IMR-90 (cell line): ENCODE data around the gene ZSCAN18. TPM values are rescaled to one million over a fixed set of nuclear protein-coding genes. Genes with fewer than 3 reads are reported as not detected.

ENCODE experiments used
- ATAC-seq: fragments of 200-7000 bp; cut with Tn5 transposase; 2 replicates; pipeline ENCODE4 v1.9.1; 2020; ENCODE audit warnings: low read depth, mild to moderate bottlenecking, moderate library complexity
- BruUV-seq: library from RNA; stranded (reverse); fragments of 400-500 nt; replicated peaks from 2 replicates; lab custom pipeline; 2021; lab: Mats Ljungman, UMichigan
- CTCF ChIA-PET: fragments of 300-600 bp; formaldehyde crosslinking; extraction: SDS; loops from one replicate; lab custom pipeline; 2021; ENCODE audit warnings: antibody characterized with exemption; lab: Yijun Ruan, JAX
- POLR2A ChIA-PET: fragments of 300-600 bp; sonication (Branson Sonifier 250); formaldehyde crosslinking; loops from one replicate; lab custom pipeline; 2022; ENCODE audit warnings: antibody characterized with exemption; ENCODE audit not compliant: unreplicated experiment; lab: Charles Lee
- DNase-seq: peaks from one replicate; pipeline ENCODE4 v3.0.0; 2013
- H2AFZ ChIP-seq: replicated peaks from 2 replicates; pipeline ENCODE3; 2013; ENCODE audit warnings: low read length, mild to moderate bottlenecking; ENCODE audit not compliant: poor library complexity
- H2AK5ac ChIP-seq: 2 replicates; pipeline ENCODE4 v1.6.1; 2013; ENCODE audit warnings: low read depth, low read length, inconsistent platforms
- H2AK9ac ChIP-seq: replicated peaks from 2 replicates; pipeline ENCODE3; 2013; ENCODE audit warnings: mild to moderate bottlenecking, low read depth, low read length, moderate library complexity; ENCODE audit not compliant: poor library complexity
- H2BK120ac ChIP-seq: 2 replicates; pipeline ENCODE4 v1.6.1; 2013; ENCODE audit warnings: low read depth, low read length, inconsistent platforms
- H2BK15ac ChIP-seq: 3 replicates; pipeline ENCODE4 v1.6.1; 2013; ENCODE audit warnings: low read depth, low read length, inconsistent platforms
- H2BK20ac ChIP-seq: 2 replicates; pipeline ENCODE4 v1.6.1; 2013; ENCODE audit warnings: low read depth, mild to moderate bottlenecking, inconsistent platforms, low read length, moderate library complexity
- H2BK5ac ChIP-seq: 2 replicates; pipeline ENCODE4 v1.6.1; 2013; ENCODE audit warnings: mild to moderate bottlenecking, low read depth, low read length, inconsistent platforms; ENCODE audit not compliant: poor library complexity, severe bottlenecking
- H3K14ac ChIP-seq: replicated peaks from 2 replicates; pipeline ENCODE4 v1.6.1; 2013; ENCODE audit warnings: low read depth, low read length, inconsistent platforms
- H3K18ac ChIP-seq: 2 replicates; pipeline ENCODE4 v1.6.1; 2013; ENCODE audit warnings: low read depth, low read length, control low read depth
- H3K23ac ChIP-seq: 2 replicates; pipeline ENCODE4 v1.6.1; 2013; ENCODE audit warnings: low read depth, low read length, inconsistent platforms
- H3K27ac ChIP-seq: 2 replicates; pipeline ENCODE4 v1.5.1; 2013; ENCODE audit warnings: mild to moderate bottlenecking, control low read depth, low read length; ENCODE audit not compliant: insufficient read depth
- H3K27me3 ChIP-seq: 2 replicates; pipeline ENCODE4 v1.6.1; 2013; ENCODE audit warnings: low read length; ENCODE audit not compliant: control insufficient read depth, insufficient read depth
- H3K36me3 ChIP-seq: 2 replicates; pipeline ENCODE4 v1.6.1; 2013; ENCODE audit warnings: low read length, mixed read lengths; ENCODE audit not compliant: control insufficient read depth, insufficient read depth
- H3K4ac ChIP-seq: 2 replicates; pipeline ENCODE4 v1.6.1; 2013; ENCODE audit warnings: low read depth, low read length, inconsistent platforms
- H3K4me1 ChIP-seq: 2 replicates; pipeline ENCODE4 v1.6.1; 2013; ENCODE audit warnings: low read length, mixed read lengths; ENCODE audit not compliant: control insufficient read depth, insufficient read depth
- H3K4me2 ChIP-seq: 2 replicates; pipeline ENCODE4 v1.6.1; 2013; ENCODE audit warnings: low read depth, mild to moderate bottlenecking, control low read depth, low read length, moderate library complexity
- H3K4me3 ChIP-seq: 2 replicates; pipeline ENCODE4 v1.5.1; 2013; ENCODE audit warnings: low read depth, mild to moderate bottlenecking, control low read depth, low read length, moderate library complexity; ENCODE audit not compliant: insufficient read depth
- H3K56ac ChIP-seq: 2 replicates; pipeline ENCODE4 v1.6.1; 2013; ENCODE audit warnings: low read length, inconsistent platforms; ENCODE audit not compliant: insufficient read depth; ENCODE audit errors: extremely low read depth
- H3K79me1 ChIP-seq, 2 experiments: 2 replicates each; pipeline ENCODE4 v1.6.1; 2013; ENCODE audit warnings: low read length in 2 of 2, inconsistent platforms in 1 of 2, low read depth in 1 of 2
- H3K9ac ChIP-seq: 2 replicates; pipeline ENCODE4 v1.6.1; 2013; ENCODE audit warnings: low read depth, low read length, control low read depth
- H3K9me1 ChIP-seq: 2 replicates; pipeline ENCODE4 v1.6.1; 2013; ENCODE audit warnings: low read length, inconsistent platforms; ENCODE audit not compliant: insufficient read depth
- H3K9me3 ChIP-seq: 2 replicates; pipeline ENCODE4 v1.6.1; 2013; ENCODE audit warnings: low read length; ENCODE audit not compliant: control insufficient read depth, insufficient read depth
- H4K20me1 ChIP-seq: 2 replicates; pipeline ENCODE4 v1.6.1; 2013; ENCODE audit warnings: low read length, inconsistent platforms; ENCODE audit not compliant: insufficient read depth
- H4K5ac ChIP-seq: 2 replicates; pipeline ENCODE4 v1.6.1; 2013; ENCODE audit warnings: mild to moderate bottlenecking, low read depth, low read length, control low read depth
- H4K8ac ChIP-seq, 2 experiments: 2 replicates each; pipeline ENCODE4 v1.6.1; 2013; ENCODE audit warnings: low read depth in 2 of 2, low read length in 2 of 2, control low read depth in 1 of 2, inconsistent platforms in 1 of 2
- H4K91ac ChIP-seq: 2 replicates; pipeline ENCODE4 v1.6.1; 2013; ENCODE audit warnings: low read depth, low read length, inconsistent platforms; ENCODE audit not compliant: insufficient read depth
- BHLHE40 ChIP-seq: fragments of 150-350 bp; IDR thresholded peaks from 2 replicates; pipeline ENCODE4 v1.6.1; 2016; ENCODE audit warnings: mild to moderate bottlenecking, low read depth, low read length
- CEBPB ChIP-seq: IDR thresholded peaks from 2 replicates; pipeline ENCODE4 v1.6.1; 2012; ENCODE audit warnings: low read depth, low read length, improper control_type of control experiment
- CHD1 ChIP-seq: IDR thresholded peaks from 2 replicates; pipeline ENCODE4 v1.6.1; 2012; ENCODE audit warnings: low read depth, low read length, improper control_type of control experiment
- FOS ChIP-seq: fragments of 150-350 bp; IDR thresholded peaks from 2 replicates; pipeline ENCODE4 v1.6.1; 2016; ENCODE audit warnings: low read depth, low read length
- MAFK ChIP-seq: IDR thresholded peaks from 2 replicates; pipeline ENCODE4 v1.6.1; 2012; ENCODE audit warnings: low read depth, low read length, improper control_type of control experiment
- MAZ ChIP-seq: IDR thresholded peaks from 2 replicates; pipeline ENCODE4 v1.6.1; 2012; ENCODE audit warnings: low read depth, mild to moderate bottlenecking, low read length, improper control_type of control experiment, moderate library complexity, borderline replicate concordance
- MXI1 ChIP-seq: IDR thresholded peaks from 2 replicates; pipeline ENCODE4 v1.6.1; 2012; ENCODE audit warnings: low read depth, mild to moderate bottlenecking, low read length, moderate library complexity, borderline replicate concordance
- NFE2L2 ChIP-seq: fragments of 150-350 bp; IDR thresholded peaks from 2 replicates; pipeline ENCODE4 v1.6.1; 2016; ENCODE audit warnings: low read depth, mild to moderate bottlenecking, low read length
- RAD21 ChIP-seq: IDR thresholded peaks from 2 replicates; pipeline ENCODE4 v1.6.1; 2012; ENCODE audit warnings: low read length, improper control_type of control experiment
- RCOR1 ChIP-seq: IDR thresholded peaks from 2 replicates; pipeline ENCODE4 v1.6.1; 2012; ENCODE audit warnings: mild to moderate bottlenecking, low read length, improper control_type of control experiment; ENCODE audit not compliant: insufficient replicate concordance
- RFX5 ChIP-seq: IDR thresholded peaks from 2 replicates; pipeline ENCODE4 v1.8.0; 2012; ENCODE audit warnings: low read depth, mild to moderate bottlenecking, low read length, moderate library complexity
- SMC3 ChIP-seq: fragments of 150-350 bp; IDR thresholded peaks from 2 replicates; pipeline ENCODE4 v1.6.1; 2016; ENCODE audit warnings: low read depth, mild to moderate bottlenecking, antibody characterized with exemption, low read length, moderate library complexity
- USF2 ChIP-seq: fragments of 150-350 bp; IDR thresholded peaks from 2 replicates; pipeline ENCODE4 v1.6.1; 2017; ENCODE audit warnings: mild to moderate bottlenecking, antibody characterized with exemption, low read length, low read depth
- WGBS, 2 experiments: methylation state at CpG; one replicate each; pipeline versions ENCODE4 v1.1.5 to v1.1.7; 2013; ENCODE audit warnings: missing lambda C conversion rate in 2 of 2; ENCODE audit not compliant: insufficient read length in 1 of 2; ENCODE audit errors: extremely low coverage in 2 of 2; 5-methylcytosine and 5-hydroxymethylcytosine counted together
- dilution Hi-C: fragments of 300-500 bp; cut with HindIII; formaldehyde crosslinking; loops from one replicate; pipeline ENCODE4 v1.14.3; 2018; ENCODE audit warnings: low sequenced_read_pairs; ENCODE audit not compliant: unreplicated experiment
- in situ Hi-C: fragments of 300-500 bp; cut with MboI; formaldehyde crosslinking; loops from 3 replicates; pipeline ENCODE4 v1.14.3; 2019; ENCODE audit warnings: low sequenced_read_pairs, inconsistent platforms, mixed read lengths
- intact Hi-C: fragments of 100-400 bp; cut with micrococcal nuclease; formaldehyde crosslinking; loops from 2 replicates; pipeline ENCODE4 v1.10.0; 2022
- polyA plus RNA-seq, 3 experiments: library from polyadenylated mRNA; depleted of rRNA; stranded (reverse); fragments of >200 nt; gene quantifications; 2 replicates each; pipeline ENCODE4 v1.2.3, GENCODE V29; 2012; ENCODE audit warnings: low replicate concordance in 1 of 3
- total RNA-seq: library from RNA; depleted of rRNA; stranded (reverse); fragments of >200 nt; gene quantifications from 2 replicates; pipeline ENCODE4 v1.2.3, GENCODE V29; 2012
- TF ChIP-seq, protein P1 (sequence below): conservative IDR thresholded peaks from 2 replicates; pipeline ENCODE4 v1.5.1; 2012; ENCODE audit warnings: mild to moderate bottlenecking, low read depth, low read length, improper control_type of control experiment
- TF ChIP-seq, protein P2 (sequence below): fragments of 150-350 bp; IDR thresholded peaks from 2 replicates; pipeline ENCODE4 v1.6.1; 2016; ENCODE audit warnings: low read depth, mild to moderate bottlenecking, low read length, moderate library complexity, borderline replicate concordance

ZSCAN18 gene
- total and polyA plus RNA-seq, 2 of the 4 experiments (the other 2 are of a cell fraction): 3.0 to 8.2 TPM

DNA sequence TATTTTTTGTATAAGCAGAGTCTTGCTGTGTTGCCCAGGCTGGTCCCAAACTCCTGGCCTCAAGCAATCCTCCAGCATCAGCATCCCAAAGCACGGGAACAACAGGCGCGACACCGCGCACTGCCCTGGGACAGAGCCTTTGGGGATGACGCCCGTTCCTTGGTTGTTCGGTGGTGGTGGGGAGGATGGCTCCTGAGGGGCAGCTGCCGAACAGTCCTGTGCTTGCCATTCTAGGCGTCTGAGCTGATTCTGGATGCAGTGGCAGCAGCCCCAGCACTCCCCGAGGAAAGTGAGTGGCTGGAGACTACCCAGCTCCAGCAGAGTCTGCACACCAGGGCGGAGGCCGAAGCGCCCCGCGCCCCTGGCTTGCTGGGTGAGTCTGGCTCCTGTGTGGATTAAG, 45.8 kb downstream of the ZSCAN18 start (continued):
- TF ChIP-seq BHLHE40: no peak
- TF ChIP-seq SMC3: no peak
- TF ChIP-seq, protein P1, sequence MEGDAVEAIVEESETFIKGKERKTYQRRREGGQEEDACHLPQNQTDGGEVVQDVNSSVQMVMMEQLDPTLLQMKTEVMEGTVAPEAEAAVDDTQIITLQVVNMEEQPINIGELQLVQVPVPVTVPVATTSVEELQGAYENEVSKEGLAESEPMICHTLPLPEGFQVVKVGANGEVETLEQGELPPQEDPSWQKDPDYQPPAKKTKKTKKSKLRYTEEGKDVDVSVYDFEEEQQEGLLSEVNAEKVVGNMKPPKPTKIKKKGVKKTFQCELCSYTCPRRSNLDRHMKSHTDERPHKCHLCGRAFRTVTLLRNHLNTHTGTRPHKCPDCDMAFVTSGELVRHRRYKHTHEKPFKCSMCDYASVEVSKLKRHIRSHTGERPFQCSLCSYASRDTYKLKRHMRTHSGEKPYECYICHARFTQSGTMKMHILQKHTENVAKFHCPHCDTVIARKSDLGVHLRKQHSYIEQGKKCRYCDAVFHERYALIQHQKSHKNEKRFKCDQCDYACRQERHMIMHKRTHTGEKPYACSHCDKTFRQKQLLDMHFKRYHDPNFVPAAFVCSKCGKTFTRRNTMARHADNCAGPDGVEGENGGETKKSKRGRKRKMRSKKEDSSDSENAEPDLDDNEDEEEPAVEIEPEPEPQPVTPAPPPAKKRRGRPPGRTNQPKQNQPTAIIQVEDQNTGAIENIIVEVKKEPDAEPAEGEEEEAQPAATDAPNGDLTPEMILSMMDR: no peak
- no peak for TF ChIP-seq RFX5

GRCh38 chr19:58047672-58048071, 50.4 kb downstream of the ZSCAN18 start:
- Histone ChIP-seq H3K4ac (no peak overlapping the region), H3K27ac (no peak overlapping the region), H2BK15ac (no peak overlapping the region), H4K5ac (no peak overlapping the region), H3K9me1 (no peaks in the 10 kb centered on the region), H4K20me1 (no peaks in the 10 kb centered on the region), H3K18ac (no peak overlapping the region), H3K27me3 (no peaks in the 10 kb centered on the region), H2BK5ac (no peak overlapping the region), H2AK5ac (no peak overlapping the region), H4K8ac (no peak overlapping the region), H2AFZ (no peak overlapping the region), H3K36me3 (no peaks in the 10 kb centered on the region), H3K56ac (no peak overlapping the region), H2BK120ac (no peak overlapping the region), H3K9me3 (peaks cover 79% of the 10 kb centered on the region), H3K4me1 (no peaks in the 10 kb centered on the region), H2AK9ac (no peak overlapping the region), H3K4me2 (no peak overlapping the region), H3K9ac (no peak overlapping the region), H3K23ac (no peak overlapping the region), H3K79me1 (no peaks in the 10 kb centered on the region), H2BK20ac (no peak overlapping the region), H4K91ac (no peak overlapping the region), H3K4me3 (no peak overlapping the region), H3K14ac (no peak overlapping the region)
- no TSS peak for BruUV-seq
- ChIA-PET CTCF (no interaction called here), POLR2A (no interaction called here)
- intact Hi-C loops: no loop called here
- DNase-seq (no peak), ATAC-seq (no peak)
- 77% methylated on average over 4 of the region's 12 CpGs; no CpG with 5 or more reads in 1 of the 2 experiments for WGBS, 2 experiments
- in situ Hi-C loops: no loop called here
- dilution Hi-C loops: no loop called here
- TF ChIP-seq RFX5: no peak
- TF ChIP-seq USF2: no peak
- TF ChIP-seq SMC3: no peak
- TF ChIP-seq NFE2L2: no peak
- no peak for TF ChIP-seq CHD1
- TF ChIP-seq RCOR1: no peak
- TF ChIP-seq MAZ: no peak
- TF ChIP-seq RAD21: no peak
- no peak for TF ChIP-seq MAFK
- no peak for TF ChIP-seq MXI1
- TF ChIP-seq, protein P2, sequence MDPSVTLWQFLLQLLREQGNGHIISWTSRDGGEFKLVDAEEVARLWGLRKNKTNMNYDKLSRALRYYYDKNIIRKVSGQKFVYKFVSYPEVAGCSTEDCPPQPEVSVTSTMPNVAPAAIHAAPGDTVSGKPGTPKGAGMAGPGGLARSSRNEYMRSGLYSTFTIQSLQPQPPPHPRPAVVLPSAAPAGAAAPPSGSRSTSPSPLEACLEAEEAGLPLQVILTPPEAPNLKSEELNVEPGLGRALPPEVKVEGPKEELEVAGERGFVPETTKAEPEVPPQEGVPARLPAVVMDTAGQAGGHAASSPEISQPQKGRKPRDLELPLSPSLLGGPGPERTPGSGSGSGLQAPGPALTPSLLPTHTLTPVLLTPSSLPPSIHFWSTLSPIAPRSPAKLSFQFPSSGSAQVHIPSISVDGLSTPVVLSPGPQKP: no peak
- TF ChIP-seq CEBPB: no peak
- TF ChIP-seq FOS: no peak
